Transverse colon (tissue), 4 donors: ENCODE measurements around the gene UBE2E2. TPM values are rescaled to one million over a fixed set of nuclear protein-coding genes. Genes with fewer than 3 reads are reported as not detected.

Experiments
- DNase-seq: peaks from one replicate; pipeline ENCODE4 v3.0.0-alpha.2; 2019
- H3K27ac ChIP-seq, 4 donors: fragments of 200-600 bp; sonication (generic); 2 replicates each; pipeline ENCODE4 v1.5.1; 2016 to 2018; ENCODE audit warnings: inconsistent platforms in 4 of 4
- H3K27me3 ChIP-seq: fragments of 200-600 bp; sonication (generic); 2 replicates; pipeline ENCODE4 v1.5.1; 2017; ENCODE audit warnings: inconsistent platforms
- H3K36me3 ChIP-seq, 4 donors: fragments of 200-600 bp; sonication (generic); 2 replicates each; pipeline ENCODE4 v1.5.1; 2017 to 2019; ENCODE audit warnings: inconsistent platforms in 4 of 4
- H3K4me1 ChIP-seq, 4 donors: fragments of 200-600 bp; sonication (generic); 2 replicates each; pipeline ENCODE4 v1.5.1; 2017 to 2020; ENCODE audit warnings: inconsistent platforms in 4 of 4
- H3K4me3 ChIP-seq, 4 donors: fragments of 200-600 bp; sonication (generic); 1 replicate in 1 of 4; 2 replicates in 3 of 4; pipeline versions ENCODE4 v1.5.1 to v1.6.1; 2017 to 2019; ENCODE audit warnings: inconsistent platforms in 4 of 4
- H3K9me3 ChIP-seq, 2 donors: fragments of 200-600 bp; sonication (generic); 2 replicates each; pipeline ENCODE4 v1.5.1; 2017 to 2019; ENCODE audit warnings: inconsistent platforms in 2 of 2
- EP300 ChIP-seq: sonication (generic); formaldehyde crosslinking; IDR thresholded peaks from one replicate; pipeline ENCODE4 v1.6.1; 2017; ENCODE audit warnings: antibody characterized with exemption, low read depth
- POLR2A ChIP-seq: fragments of 450-650 bp; IDR thresholded peaks from one replicate; pipeline ENCODE4 v1.6.1; 2016; ENCODE audit warnings: antibody characterized with exemption, mild to moderate bottlenecking, moderate library complexity
- POLR2AphosphoS5 ChIP-seq, 3 donors: sonication (generic); formaldehyde crosslinking; IDR thresholded peaks; one replicate each; pipeline ENCODE4 v1.6.1; 2016; ENCODE audit warnings: antibody characterized with exemption in 3 of 3
- WGBS, 2 donors: methylation state at CpG; one replicate each; pipeline ENCODE4 v1.1.5; 2018; ENCODE audit warnings: low coverage in 1 of 2; 5-methylcytosine and 5-hydroxymethylcytosine counted together
- in situ Hi-C, 4 donors: fragments of 200-750 bp; cut with MboI; loops; one replicate each; pipeline versions ENCODE4 v1.15.0 to v1.15.1; 2017; ENCODE audit warnings: low sequenced_read_pairs in 3 of 4, low pct_ligation_motif_present in 1 of 4, low pct_unique_long_range_greater_than_20kb in 1 of 4
- intact Hi-C: fragments of 100-400 bp; cut with DNase I; formaldehyde crosslinking; loops from one replicate; pipeline ENCODE4 v1.15.1; 2023; ENCODE audit warnings: low total_unique reads
- total RNA-seq, 4 donors: library from RNA; depleted of rRNA; stranded (reverse); fragments of >200 nt; gene quantifications; one replicate each; pipeline ENCODE4 v1.1.0, GENCODE V29; 2016
- TF ChIP-seq, protein P1 (sequence below), 5 experiments: fragments of 200-600 bp in 3 of 5; fragments of 450-650 bp in 2 of 5; sonication (generic) in 3 of 5; IDR thresholded peaks; 1 replicate in 2 of 5; 2 replicates in 3 of 5; pipeline ENCODE4 v1.5.1; 2016 to 2017; ENCODE audit warnings: antibody characterized with exemption in 5 of 5, inconsistent platforms in 3 of 5, mild to moderate bottlenecking in 2 of 5, moderate library complexity in 1 of 5

The UBE2E2 gene
- total RNA-seq, 4 donors from 2014 or later = 5.4 to 133 (median 7.6) TPM

DNA sequence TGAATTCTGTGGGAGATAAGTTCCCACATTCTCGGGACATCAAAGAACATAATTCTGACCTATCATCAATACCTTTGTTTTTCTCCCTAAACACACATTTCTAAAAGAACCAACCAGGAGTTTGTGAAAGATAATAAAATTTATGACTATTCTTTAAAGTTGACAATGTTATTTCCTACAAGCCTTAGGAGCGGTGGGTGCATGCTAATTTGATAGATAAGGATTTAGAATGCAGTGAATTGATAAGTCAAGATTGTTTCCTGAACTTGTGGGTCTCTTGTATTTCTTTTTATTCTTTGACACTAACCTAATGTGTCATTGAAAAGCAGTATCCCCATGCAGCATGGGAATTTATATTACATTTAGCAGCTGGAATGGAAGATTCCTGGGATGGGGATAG is 10.3 kb upstream of the UBE2E2 start:
- no peaks in the 10 kb centered on the region for H3K36me3 ChIP-seq
- in situ Hi-C loops = no loop called here
- TF ChIP-seq, protein P1, sequence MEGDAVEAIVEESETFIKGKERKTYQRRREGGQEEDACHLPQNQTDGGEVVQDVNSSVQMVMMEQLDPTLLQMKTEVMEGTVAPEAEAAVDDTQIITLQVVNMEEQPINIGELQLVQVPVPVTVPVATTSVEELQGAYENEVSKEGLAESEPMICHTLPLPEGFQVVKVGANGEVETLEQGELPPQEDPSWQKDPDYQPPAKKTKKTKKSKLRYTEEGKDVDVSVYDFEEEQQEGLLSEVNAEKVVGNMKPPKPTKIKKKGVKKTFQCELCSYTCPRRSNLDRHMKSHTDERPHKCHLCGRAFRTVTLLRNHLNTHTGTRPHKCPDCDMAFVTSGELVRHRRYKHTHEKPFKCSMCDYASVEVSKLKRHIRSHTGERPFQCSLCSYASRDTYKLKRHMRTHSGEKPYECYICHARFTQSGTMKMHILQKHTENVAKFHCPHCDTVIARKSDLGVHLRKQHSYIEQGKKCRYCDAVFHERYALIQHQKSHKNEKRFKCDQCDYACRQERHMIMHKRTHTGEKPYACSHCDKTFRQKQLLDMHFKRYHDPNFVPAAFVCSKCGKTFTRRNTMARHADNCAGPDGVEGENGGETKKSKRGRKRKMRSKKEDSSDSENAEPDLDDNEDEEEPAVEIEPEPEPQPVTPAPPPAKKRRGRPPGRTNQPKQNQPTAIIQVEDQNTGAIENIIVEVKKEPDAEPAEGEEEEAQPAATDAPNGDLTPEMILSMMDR (IDR thresholded peaks at IDR 0.05) = no peak
- TF ChIP-seq POLR2AphosphoS5 (IDR thresholded peaks at IDR 0.05) (no peak), EP300 (no peak)
- no peaks in the 10 kb centered on the region for H3K9me3 ChIP-seq
- H3K27ac ChIP-seq = no peak overlapping the region
- H3K4me3 ChIP-seq = no peak overlapping the region
- no peaks in the 10 kb centered on the region for H3K4me1 ChIP-seq
- no peaks in the 10 kb centered on the region for H3K27me3 ChIP-seq
- no peak for DNase-seq
- 32 to 40% methylated on average over 2 of the region's 2 CpGs for WGBS, 2 donors
- intact Hi-C loops = no loop called here

DNA sequence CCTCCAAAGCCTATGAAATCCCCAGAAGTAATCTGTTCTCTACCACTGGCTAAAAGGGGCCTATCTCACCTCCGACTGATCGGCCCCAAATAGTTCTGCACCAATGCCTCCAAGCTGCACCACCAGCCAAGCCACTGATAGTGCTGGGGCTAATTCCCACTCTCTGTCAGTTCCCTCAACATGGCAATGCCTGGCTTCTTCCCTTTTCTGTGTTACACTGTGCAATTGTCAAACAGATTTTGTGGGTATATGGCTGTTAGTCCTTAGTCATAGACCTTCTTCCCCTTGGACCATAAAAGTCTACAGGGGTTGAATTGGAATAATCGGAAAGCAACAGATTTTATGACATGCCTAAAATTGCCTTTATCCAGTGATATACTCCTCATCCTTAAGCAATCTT is 9.3 kb upstream of the UBE2E2 start:
- intact Hi-C loops (no loop called here), in situ Hi-C loops (no loop called here)
- no peaks in the 10 kb centered on the region for H3K27me3 ChIP-seq
- no peak overlapping the region for H3K27ac ChIP-seq
- H3K36me3 ChIP-seq = no peaks in the 10 kb centered on the region
- H3K4me1 ChIP-seq = no peaks in the 10 kb centered on the region
- no peak for TF ChIP-seq POLR2AphosphoS5 (IDR thresholded peaks at IDR 0.05)
- TF ChIP-seq POLR2A = no peak
- no peak for TF ChIP-seq EP300
- TF ChIP-seq, protein P1 (IDR thresholded peaks at IDR 0.05) = no peak
- WGBS, 2 donors = 67 to 88% methylated on average over 1 to 3 of the region's 3 CpGs
- no peaks in the 10 kb centered on the region for H3K9me3 ChIP-seq
- no peak overlapping the region for H3K4me3 ChIP-seq
- DNase-seq = no peak

DNA sequence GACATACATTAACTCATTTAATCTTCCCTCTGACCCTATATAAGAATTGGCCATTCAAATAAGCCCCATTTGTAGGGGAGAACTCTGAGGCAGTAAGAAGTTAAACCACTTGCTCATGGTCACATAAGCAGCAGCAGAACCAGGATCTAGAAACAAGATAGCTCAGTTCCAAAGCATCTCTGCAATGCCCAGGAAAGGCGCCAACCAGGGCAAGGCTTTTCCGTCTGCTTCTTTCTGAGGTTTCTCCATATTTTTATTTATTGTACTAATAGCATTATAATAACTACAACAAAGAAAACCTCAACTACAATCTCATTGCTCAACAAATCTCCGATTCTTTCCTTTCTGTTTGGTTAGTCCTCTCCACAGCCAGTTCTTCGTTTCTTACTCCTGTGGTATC is 4.3 kb upstream of the UBE2E2 start:
- in situ Hi-C loops = no loop called here
- H3K27me3 ChIP-seq = no peaks in the 10 kb centered on the region
- TF ChIP-seq EP300 (no peak), POLR2A (no peak), POLR2AphosphoS5 (IDR thresholded peaks at IDR 0.05) (no peak)
- TF ChIP-seq, protein P1 (IDR thresholded peaks at IDR 0.05) = no peak

DNA sequence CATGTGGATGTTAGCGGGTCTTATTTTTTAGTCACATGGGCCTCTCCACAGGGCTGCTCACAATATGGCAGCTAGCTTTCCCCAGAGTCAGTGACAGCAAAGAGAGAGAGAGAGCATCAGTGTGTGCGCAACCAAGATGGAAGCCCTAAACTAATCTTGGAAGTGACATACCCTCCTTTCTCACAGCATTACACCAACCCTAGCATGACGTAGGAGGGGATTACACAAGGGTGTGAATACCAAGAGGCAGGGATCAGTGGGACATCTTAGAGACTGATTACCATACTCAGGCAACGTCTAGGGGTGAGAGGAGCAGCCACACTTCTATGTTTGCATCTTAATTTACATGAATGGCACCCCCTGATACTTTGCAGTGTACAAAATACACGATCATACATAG is 3.5 kb upstream of the UBE2E2 start:
- H3K4me3 ChIP-seq = no peak overlapping the region
- TF ChIP-seq POLR2AphosphoS5 (IDR thresholded peaks at IDR 0.05) = no peak
- no peak for TF ChIP-seq EP300
- TF ChIP-seq, protein P1 (IDR thresholded peaks at IDR 0.05) = no peak
- no peak for TF ChIP-seq POLR2A
- in situ Hi-C loops = no loop called here
- H3K36me3 ChIP-seq = no peaks in the 10 kb centered on the region
- H3K27me3 ChIP-seq = peaks cover 5% of the 10 kb centered on the region
- H3K9me3 ChIP-seq = no peaks in the 10 kb centered on the region
- intact Hi-C loops = no loop called here
- 85 to 93% methylated on average over 3 to 5 of the region's 5 CpGs for WGBS, 2 donors
- H3K27ac ChIP-seq = no peak overlapping the region
- peaks cover 0 to 13% (median 8%) of the 10 kb centered on the region in 4 donors for H3K4me1 ChIP-seq
- DNase-seq = no peak

More for the DNA sequence above, 4.3 kb upstream of the UBE2E2 start:
- Histone ChIP-seq H3K27ac (no peak overlapping the region), H3K36me3 (no peaks in the 10 kb centered on the region), H3K9me3 (no peaks in the 10 kb centered on the region), H3K4me3 (no peak overlapping the region), H3K4me1 (peaks cover 0 to 5% (median 1%) of the 10 kb centered on the region in 4 donors)
- no peak for DNase-seq
- 64 to 83% methylated on average over 3 of the region's 4 CpGs for WGBS, 2 donors
- intact Hi-C loops = no loop called here
